GM19099 (cell line): ENCODE results near the gene ZMYND8.

Experiments
- POLR2A ChIP-seq: IDR thresholded peaks from 3 replicates; pipeline ENCODE4 v1.6.1; 2011; ENCODE audit warnings: low read depth; ENCODE audit not compliant: insufficient read length; ENCODE audit errors: extremely low read depth

The ZMYND8 gene

DNA sequence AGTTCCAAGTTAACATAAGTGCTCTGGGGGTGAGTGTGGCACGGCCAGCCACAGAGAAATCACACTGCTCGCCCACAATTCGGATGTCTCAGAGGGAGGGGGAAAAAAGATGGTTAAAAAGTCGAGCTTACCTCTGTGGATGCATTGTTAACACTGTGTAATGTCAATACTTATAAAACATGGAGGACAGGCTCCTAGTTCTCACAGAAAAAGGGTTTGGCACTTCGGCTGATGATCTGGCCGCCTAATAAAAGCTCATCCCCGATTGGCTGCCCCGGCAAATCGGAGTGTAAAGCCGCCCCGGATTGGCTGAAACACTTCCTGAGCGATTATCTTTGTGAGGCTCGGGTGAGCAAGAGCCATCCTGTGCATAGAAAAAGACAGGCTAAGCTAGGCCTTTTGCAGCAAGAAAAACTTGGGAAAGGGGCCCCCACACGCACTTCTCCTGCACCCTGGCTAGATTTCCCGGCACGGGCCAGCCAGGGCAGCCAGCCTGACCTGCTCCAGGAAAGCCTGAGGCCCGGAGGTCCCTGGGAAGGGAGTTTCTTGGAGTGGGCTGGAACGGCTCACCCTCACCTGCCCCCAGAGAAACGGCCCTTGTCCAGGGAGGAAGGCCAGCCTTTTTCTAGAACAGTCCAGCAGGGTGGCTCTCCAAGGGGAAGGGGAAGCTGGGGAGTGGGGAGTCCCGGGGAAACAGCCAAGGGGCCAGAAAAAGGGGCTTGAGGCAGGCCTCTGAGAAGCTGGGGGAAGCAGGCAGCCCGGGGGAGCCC, at the start of gene ZMYND8:
ZMYND8 (minus strand) TSS at position 174 of the 770 bp plus-strand sequence; CDS start at position 145, 29 bp downstream.
- no peak for TF ChIP-seq POLR2A

DNA sequence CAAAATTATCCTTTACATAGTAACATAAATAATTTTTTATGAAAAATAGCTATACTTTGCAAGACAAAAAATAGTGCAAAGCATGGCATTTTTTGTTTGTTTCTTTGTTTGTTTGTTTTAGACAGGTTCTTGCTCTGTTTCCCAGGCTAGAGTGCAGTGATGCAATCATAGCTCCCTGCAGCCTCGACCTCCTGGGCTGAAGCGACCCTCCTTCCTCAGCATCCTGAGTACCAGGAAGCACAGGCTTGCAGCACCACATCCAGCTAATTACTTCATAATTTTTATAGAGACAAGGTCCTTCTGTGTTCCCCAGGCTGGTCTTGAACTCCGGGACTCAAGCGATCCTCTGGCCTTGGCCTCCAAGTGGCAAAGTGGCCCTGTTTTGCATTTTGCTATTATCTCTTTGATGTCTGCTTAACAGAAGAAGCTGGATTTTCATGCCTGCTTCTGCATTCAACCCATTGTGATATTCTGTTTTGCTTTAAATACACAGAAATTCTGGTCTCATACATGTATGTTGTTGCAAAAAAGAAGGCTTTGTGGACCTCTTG, 49.4 kb upstream of the ZMYND8 start:
- no peak for TF ChIP-seq POLR2A

DNA sequence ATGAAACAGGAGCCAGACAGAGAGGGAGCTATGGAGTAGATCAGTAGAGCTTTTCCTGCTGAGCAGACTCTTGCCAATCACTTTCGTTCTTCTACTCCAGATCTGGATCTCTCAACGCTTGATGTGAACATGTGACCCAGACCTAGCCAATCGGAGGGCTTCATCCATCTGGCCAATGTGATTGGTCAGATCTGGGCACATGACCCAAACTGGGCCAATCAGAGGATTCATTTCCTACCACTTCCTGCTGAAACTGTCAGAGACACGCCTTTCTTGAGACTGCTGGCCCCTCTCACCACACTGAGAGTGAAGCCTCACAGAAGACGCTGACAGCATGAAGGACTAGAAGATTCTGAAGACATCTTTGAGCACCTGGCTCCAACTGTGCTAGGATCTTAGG, 44.2 kb upstream of the ZMYND8 start:
- no peak for TF ChIP-seq POLR2A

DNA sequence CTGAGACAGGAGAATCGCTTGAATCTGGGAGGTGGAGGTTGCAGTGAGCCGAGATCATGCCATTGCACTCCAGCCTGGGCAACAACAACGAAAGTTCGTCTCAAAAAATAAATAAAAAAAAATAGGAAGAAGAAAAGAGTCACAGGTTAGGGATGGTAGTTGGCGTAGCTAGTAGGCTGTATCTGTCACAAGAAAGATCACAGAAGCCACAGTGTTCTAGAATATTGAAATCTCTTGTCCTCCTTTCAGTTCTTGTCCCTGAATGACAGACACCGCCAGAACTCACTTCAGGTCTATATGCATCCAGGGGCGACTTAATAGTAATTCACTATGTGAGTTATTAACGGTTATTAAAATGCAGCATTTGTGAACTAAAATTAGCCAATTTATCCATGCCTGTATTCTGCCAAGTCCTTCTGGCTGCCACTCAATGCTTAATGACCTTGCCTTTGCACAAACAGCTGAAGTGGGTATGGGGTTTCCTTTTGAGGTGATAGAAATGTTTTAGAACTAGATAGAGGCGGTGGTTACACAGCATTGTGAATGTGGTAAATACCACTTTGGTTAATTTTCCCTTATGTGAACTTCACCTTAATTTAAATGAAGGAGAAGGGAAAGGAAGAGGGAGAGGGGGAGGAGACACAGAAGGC, 41.3 kb upstream of the ZMYND8 start:
- TF ChIP-seq POLR2A = no peak

DNA sequence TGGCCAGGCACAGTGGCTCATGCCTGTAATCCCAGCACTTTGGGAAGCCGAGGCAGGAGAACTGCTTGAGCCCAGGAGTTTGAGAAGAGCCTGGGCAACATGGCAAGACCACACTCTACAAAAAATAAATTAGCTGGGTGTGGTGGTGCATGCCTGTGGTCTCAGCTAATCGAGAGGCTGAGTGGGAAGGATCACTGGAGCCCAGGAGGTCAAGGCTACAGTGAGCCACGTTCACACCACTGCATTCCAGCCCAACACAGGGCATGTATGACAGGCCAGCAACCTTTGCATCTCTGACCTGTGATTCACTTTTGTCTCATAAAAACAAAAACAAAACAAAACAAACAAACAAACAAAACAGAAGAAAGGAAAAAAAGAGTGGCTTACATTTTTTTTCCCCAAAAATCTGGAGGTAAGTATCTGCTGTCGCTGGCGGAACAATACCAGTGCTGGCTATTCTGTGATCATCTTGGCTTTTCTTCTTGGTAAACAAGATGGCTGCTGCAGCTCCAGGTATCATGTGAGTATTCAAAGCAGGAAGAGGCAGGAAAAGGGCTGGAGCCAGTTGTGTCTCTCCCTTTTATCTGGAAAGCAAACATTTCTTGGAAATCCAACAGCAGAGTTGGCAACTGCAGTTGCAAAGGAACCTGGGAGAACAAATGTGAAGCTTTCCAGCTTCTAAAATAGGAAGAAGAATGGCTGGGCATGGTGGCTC, 40.4 kb upstream of the ZMYND8 start:
- no peak for TF ChIP-seq POLR2A

DNA sequence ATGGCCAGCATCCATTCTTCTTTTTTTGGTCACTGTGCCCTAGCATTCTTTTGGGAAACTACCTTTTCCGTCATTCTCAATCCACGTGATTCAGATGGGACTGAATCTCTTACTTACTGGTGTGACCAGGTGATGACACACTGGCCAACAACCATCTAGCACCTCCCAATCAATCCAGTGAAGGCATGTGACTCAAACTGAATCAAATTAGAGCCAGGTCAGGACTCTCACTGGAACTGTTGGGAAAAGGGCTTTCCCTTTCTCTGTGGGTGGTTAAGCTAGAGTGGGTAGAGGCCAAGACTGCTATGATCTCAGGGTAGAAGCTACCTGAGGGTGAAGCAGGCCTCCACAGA, 36.2 kb upstream of the ZMYND8 start:
- peak; percentile 10 for TF ChIP-seq POLR2A

DNA sequence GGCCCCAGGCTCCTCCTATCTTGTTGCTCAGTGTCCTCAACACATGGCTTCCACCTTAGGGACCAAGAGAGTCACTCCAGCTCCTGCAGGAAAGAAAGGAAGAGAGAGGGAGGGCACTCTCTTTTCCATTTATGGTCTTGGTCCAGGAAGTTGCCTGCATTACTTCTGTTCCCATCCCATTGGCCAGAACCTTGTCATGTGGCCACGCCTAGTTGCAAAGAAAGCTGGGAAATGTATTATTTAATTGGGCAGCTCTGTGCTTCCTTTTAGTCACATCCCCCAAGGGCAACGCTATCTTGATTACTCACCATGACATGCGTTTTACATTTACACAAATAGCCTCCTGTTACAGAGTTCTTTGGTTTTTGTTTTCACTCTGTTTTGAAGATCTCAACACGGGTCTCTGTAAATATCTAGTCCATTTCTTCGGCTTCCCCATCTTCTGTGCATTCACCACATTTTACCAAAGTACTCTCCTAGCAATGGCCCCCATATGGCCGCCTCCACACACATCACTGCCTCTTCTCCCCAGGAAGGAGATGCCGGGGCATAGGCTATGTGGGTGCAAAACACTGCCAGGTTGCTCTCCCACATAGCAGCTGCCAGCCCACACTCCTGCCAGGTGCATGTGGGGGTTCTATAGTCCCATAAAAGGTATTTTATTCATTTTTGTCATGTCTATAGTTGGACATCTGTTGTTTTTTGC, 35.7 kb upstream of the ZMYND8 start:
- no peak for TF ChIP-seq POLR2A

DNA sequence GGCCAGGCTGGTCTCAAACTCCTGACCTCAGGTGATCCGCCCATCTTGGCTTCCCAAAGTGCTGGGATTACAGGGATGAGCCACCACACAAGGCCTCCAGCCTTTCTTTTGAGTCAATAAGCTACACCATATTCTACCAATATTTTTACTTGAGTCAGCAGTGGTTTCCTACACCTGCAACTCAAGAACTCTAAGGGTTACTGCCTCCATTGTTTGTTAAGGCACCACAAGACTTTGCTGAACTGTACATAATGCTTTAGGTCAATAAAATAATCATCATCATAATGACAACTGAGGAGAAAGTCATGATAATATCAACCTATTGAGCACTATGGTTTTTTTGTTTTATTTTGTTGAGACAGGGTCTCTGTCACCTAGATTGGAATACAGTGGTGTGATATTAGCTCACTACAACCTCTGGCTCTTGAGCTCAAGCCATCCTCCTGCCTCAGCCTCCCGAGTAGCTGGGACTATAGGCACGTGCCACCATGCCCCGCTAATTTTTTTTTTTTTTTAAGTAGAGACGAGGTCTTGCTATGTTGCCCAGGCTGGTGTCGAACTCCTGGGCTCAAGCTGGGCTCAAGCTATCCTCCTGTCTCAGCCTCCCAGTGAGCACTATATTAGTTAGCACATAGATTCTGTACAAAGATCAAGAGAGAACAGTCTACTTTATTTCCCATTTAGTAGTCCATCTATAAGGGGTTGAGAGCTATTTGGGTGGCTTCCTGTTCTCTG, 34.9 kb upstream of the ZMYND8 start:
- TF ChIP-seq POLR2A = no peak

DNA sequence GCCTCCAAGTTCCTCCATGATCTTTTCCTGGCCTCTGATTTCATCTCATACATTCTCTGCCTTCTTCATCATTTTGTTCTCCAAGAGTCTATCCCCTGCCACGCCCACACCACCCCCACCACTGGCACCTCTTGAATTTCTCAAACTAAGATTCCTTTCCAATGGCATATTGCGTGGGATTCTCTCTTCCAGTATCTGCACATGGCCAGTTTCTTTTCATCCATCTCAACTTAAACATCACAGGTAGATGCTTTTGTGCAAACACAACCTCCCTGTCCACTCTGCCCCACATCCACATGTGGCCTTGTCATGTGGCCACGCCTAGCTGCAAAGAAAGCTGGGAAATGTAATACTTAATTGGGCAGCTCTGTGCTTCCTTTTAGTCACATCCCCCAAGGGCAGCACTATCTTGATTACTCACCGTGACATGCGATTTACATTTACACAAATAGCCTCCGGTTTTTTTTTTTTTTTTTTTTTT, 33.4 kb upstream of the ZMYND8 start:
- TF ChIP-seq POLR2A = no peak

DNA sequence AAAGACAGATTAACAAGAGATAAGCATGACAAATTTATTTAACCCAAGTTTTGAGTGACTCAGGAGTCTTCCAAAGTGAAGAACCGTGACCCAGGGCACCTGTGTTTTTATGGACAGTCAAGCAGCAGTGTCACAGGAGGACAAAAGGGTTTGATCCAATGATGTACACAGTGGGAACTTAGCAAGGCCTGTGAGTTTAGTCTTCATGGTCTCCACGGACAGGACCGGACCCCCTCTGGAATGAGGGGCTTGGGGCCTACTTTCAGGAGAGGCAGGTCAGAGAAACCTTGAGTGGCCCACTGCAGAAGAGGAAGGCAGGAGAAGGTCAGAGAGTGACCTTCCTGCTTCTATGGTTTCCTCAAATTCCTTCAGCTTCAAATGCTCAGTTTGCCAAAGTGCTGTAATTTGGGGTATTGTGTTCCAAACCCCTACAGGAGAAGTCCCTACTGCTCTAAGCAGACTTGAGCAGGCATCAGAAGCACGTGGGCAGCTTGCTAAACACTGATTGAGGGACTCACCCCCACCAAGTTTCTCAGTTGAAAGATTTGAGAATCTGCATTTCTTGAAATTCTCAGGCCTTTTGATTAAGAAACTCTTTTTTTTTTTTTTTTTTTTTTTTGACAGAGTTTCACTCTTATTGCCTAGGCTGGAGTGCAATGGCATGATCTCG, 26.4 kb upstream of the ZMYND8 start:
- no peak for TF ChIP-seq POLR2A

DNA sequence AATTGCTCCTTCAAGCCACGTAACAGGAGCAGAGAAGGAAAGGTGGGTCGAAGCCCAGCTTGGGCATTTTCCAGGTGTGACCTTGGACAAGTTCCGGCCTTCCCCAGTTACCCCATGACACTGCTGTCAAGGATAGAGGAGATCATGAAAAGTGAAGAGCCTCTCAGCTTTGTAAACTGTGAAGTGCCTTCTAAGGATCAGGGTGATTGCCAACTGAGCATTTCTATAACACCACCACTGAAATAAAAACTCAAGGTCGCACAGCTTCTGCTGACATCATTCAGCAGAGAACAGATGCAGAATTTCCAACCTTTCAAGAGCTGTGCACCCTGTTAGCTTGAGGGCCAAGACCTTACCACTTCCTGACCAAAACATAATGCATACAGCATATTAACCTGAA, 24.0 kb upstream of the ZMYND8 start:
- TF ChIP-seq POLR2A = no peak

DNA sequence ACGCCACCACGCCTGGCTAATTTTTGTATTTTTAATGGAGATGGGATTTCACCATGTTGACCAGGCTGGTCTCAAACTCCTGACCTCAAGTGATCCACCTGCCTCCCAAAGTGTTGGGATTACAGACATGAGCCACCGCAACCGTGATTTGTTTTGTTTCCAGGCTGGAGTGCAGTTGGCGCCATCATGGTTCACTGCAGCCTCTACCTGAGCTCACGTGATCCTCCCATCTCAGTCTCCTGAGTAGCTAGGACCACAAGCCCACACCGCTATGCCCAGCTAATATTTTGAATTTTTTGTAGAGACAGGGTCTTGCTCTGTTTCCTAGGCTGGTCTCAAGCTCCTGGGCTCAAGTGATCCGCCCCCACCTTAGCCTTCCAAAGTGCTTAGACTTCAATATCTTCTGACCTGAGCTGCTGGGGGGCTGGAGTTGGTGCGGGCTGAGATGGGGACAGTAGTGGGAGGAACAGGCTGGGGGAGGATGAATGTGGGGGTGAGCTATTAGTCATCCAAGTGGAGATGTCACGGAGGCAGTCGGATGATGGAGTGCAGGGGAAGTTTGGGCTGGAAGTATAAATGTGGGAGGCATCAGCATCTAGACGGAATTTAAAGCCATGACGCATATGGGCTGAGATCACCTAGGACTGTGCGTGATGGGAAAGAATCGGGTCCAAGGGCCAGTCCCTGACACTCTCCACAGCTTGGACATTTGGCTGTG, 23.1 kb upstream of the ZMYND8 start:
- TF ChIP-seq POLR2A = no peak

DNA sequence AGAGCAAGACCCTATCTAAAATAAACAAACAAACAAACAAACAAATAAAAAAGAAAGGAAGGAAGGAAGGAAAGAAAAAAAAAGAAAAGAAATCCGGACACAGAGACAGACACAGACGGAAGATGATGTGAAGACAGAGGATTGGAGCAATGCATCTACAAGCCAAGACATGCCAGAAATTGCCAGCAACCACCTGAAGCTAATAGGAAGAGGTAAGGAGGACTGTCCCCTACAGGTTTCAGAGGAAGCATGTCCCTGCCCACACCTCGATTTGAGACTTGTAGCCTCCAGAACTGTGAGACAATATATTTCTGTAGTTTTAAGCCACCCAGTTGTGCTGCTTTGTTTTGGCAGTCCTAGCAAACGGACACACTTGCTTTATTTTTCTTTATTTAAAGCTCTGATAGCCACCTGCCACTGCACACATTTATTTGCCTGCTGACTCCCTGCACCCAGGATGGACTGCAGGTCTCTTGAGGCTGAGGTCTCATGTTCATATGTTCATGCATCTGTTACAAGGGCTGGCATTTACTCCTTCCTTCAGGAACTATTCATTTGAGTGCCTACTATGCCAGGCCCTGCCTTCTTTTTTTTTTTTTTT, 20.7 kb upstream of the ZMYND8 start:
- TF ChIP-seq POLR2A = no peak
